ENCODE data around the gene GUCY2D. TPM values are rescaled to one million over a fixed set of nuclear protein-coding genes. Genes with fewer than 3 reads are reported as not detected.

GUCY2D gene
- total RNA-seq, 1 experiment from 2014 or later: 1.7 TPM

- peaks cover 5% of the 10 kb centered on the region for H3K27me3 Mint-ChIP-seq (ENCODE audit: insufficient read depth, unreplicated experiment)
- no peak overlapping the region for H3K27ac Mint-ChIP-seq (ENCODE audit: unreplicated experiment)
- H3K4me3 ChIP-seq (ENCODE audit: low read depth, low read length): no peak overlapping the region
- H3K9me3 ChIP-seq: no peaks in the 10 kb centered on the region
- no peak for DNase-seq
- no peaks in the 10 kb centered on the region for H3K36me3 Mint-ChIP-seq (ENCODE audit: insufficient read depth, unreplicated experiment)
- no peak overlapping the region for H3K4me3 Mint-ChIP-seq (ENCODE audit: unreplicated experiment)
- intact Hi-C loops (cut with micrococcal nuclease; ENCODE audit: unreplicated experiment): no loop called here
- H3K9me3 Mint-ChIP-seq (ENCODE audit: unreplicated experiment): no peaks in the 10 kb centered on the region
- H3K4me1 Mint-ChIP-seq (ENCODE audit: low read depth, unreplicated experiment): peaks cover 14% of the 10 kb centered on the region
- no peak for TF ChIP-seq CTCF (IDR thresholded peaks at IDR 0.05; ENCODE audit: insufficient read depth in 1 of 2, low read depth in 1 of 2, low read length in 1 of 2, severe bottlenecking in 1 of 2, unreplicated experiment in 1 of 2)
- H3K36me3 ChIP-seq (ENCODE audit: control insufficient read depth, insufficient read depth, low read length): no peaks in the 10 kb centered on the region
- CTCF ChIA-PET: interaction anchor here (1.6 to 2.1 kb wide), 2 partner anchors 9 to 50 kb away, joined by 5 to 9 read pairs; no protein-coding TSS in a partner anchor
- BruUV-seq (replicated peaks): no TSS peak
- POLR2A ChIA-PET: no interaction called here
- H3K4me1 ChIP-seq: peaks cover 18% of the 10 kb centered on the region
- H3K27me3 ChIP-seq (replicated peaks; ENCODE audit: control insufficient read depth, insufficient read depth, low read length): no peaks in the 10 kb centered on the region
Observed at GRCh38 chr17:8069587-8069860, 67.1 kb downstream of the GUCY2D start.

Other genes with a start within 250 kb of the GUCY2D start
- 27.4 and 27.9 TPM in 2 replicates for gene KDM6B, start 168.4 kb upstream of the GUCY2D start, total RNA-seq (2022)
- 2.5 and 3.2 TPM in 2 replicates for gene TMEM88, start 147.5 kb upstream of the GUCY2D start, total RNA-seq (2022)
- 20.9 and 27.4 TPM in 2 replicates for gene NAA38, start 145.1 kb upstream of the GUCY2D start, total RNA-seq (2022)
- gene CYB5D1, start 144.6 kb upstream of the GUCY2D start, total RNA-seq (2022): 6.1 and 7.3 TPM in 2 replicates
- 27.9 and 34.7 TPM in 2 replicates for gene CHD3, start 113.8 kb upstream of the GUCY2D start, total RNA-seq (2022)
- 4.0 and 5.0 TPM in 2 replicates for gene RNF227, start 86.3 kb upstream of the GUCY2D start, total RNA-seq (2022)
- 1.2 and 2.0 TPM in 2 replicates for gene KCNAB3, start 72.8 kb upstream of the GUCY2D start, total RNA-seq (2022)
- 75.5 and 96.2 TPM in 2 replicates for gene TRAPPC1, start 70.7 kb upstream of the GUCY2D start, total RNA-seq (2022)
- gene CNTROB, start 70.4 kb upstream of the GUCY2D start, total RNA-seq (2022): 22.6 and 24.2 TPM in 2 replicates
- gene ALOX15B, start 36.4 kb downstream of the GUCY2D start, total RNA-seq (2022): not detected in 2 replicates
- 0.34 and 0.39 TPM in 2 replicates for gene ALOX12B, start 85.1 kb downstream of the GUCY2D start, total RNA-seq (2022)
- gene ALOXE3, start 115.9 kb downstream of the GUCY2D start, total RNA-seq (2022): not detected in 2 replicates
- gene HES7, start 121.5 kb downstream of the GUCY2D start, total RNA-seq (2022): not detected in 2 replicates
- 10.6 and 10.8 TPM in 2 replicates for gene PER1, start 149.8 kb downstream of the GUCY2D start, total RNA-seq (2022)
- 10.5 and 12.2 TPM in 2 replicates for gene VAMP2, start 160.3 kb downstream of the GUCY2D start, total RNA-seq (2022)
- 5.4 TPM in 2 replicates for gene TMEM107, start 173.8 kb downstream of the GUCY2D start, total RNA-seq (2022)
- 4.2 and 4.7 TPM in 2 replicates for gene BORCS6, start 187.6 kb downstream of the GUCY2D start, total RNA-seq (2022)
- 82.8 and 89.4 TPM in 2 replicates for gene AURKB, start 208.0 kb downstream of the GUCY2D start, total RNA-seq (2022)
- 18.2 and 22.9 TPM in 2 replicates for gene CTC1, start 245.4 kb downstream of the GUCY2D start, total RNA-seq (2022)
- 38.8 and 44.1 TPM in 2 replicates for gene PFAS, start 246.7 kb downstream of the GUCY2D start, total RNA-seq (2022)

All from Caco-2 (cell line).